ENCODE measurements around the gene SSBP3.

The SSBP3 gene

GRCh38 chr1:54252371-54252936 lies 153.7 kb downstream of the SSBP3 start:
- no peak for DNase-seq (ENCODE audit: low read depth)
- no peak overlapping the region for H3K4me3 ChIP-seq (ENCODE audit: control insufficient read depth, low read depth, low read length)
- TF ChIP-seq CTCF (IDR thresholded peaks at IDR 0.05; ENCODE audit: control insufficient read depth, insufficient read depth, low read depth, low read length, missing control alignments) = no peak

GRCh38 chr1:54250670-54251069 lies 155.5 kb downstream of the SSBP3 start:
- no peak for TF ChIP-seq CTCF (IDR thresholded peaks at IDR 0.05; ENCODE audit: control insufficient read depth, insufficient read depth, low read depth, low read length, missing control alignments)
- no peak for DNase-seq (ENCODE audit: low read depth)
- no peak overlapping the region for H3K4me3 ChIP-seq (ENCODE audit: control insufficient read depth, low read depth, low read length)

- H3K4me3 ChIP-seq (ENCODE audit: control insufficient read depth, low read depth, low read length) = no peak overlapping the region
- no peak for TF ChIP-seq CTCF (IDR thresholded peaks at IDR 0.05; ENCODE audit: control insufficient read depth, insufficient read depth, low read depth, low read length, missing control alignments)
- DNase-seq (ENCODE audit: low read depth) = no peak
Measured at GRCh38 chr1:54249819-54250435, 156.3 kb downstream of the SSBP3 start.

- DNase-seq (ENCODE audit: low read depth) = no peak
- H3K4me3 ChIP-seq (ENCODE audit: control insufficient read depth, low read depth, low read length) = no peak overlapping the region
- no peak for TF ChIP-seq CTCF (IDR thresholded peaks at IDR 0.05; ENCODE audit: control insufficient read depth, insufficient read depth, low read depth, low read length, missing control alignments)
Measured at GRCh38 chr1:54248966-54249365, 157.2 kb downstream of the SSBP3 start.

GRCh38 chr1:54247863-54248515 lies 158.2 kb downstream of the SSBP3 start:
- DNase-seq (ENCODE audit: low read depth) = no peak
- H3K4me3 ChIP-seq (ENCODE audit: control insufficient read depth, low read depth, low read length) = no peak overlapping the region
- TF ChIP-seq CTCF (IDR thresholded peaks at IDR 0.05; ENCODE audit: control insufficient read depth, insufficient read depth, low read depth, low read length, missing control alignments) = no peak

GRCh38 chr1:54246116-54246721 lies 160.0 kb downstream of the SSBP3 start:
- no peak overlapping the region for H3K4me3 ChIP-seq (ENCODE audit: control insufficient read depth, low read depth, low read length)
- DNase-seq (ENCODE audit: low read depth) = no peak
- TF ChIP-seq CTCF (IDR thresholded peaks at IDR 0.05; ENCODE audit: control insufficient read depth, insufficient read depth, low read depth, low read length, missing control alignments) = no peak
